Measurements from ENCODE around the gene RASSF7. TPM values are rescaled to one million over a fixed set of nuclear protein-coding genes. Genes with fewer than 3 reads are reported as not detected.

RASSF7 gene
- total and polyA plus RNA-seq, 2 of the 8 experiments (the other 6 are each of a cell fraction or from before 2014, with no cell fraction given): 22.3 to 43.9 TPM

GRCh38 chr11:575996-576768 lies 15.4 kb downstream of the RASSF7 start, which contains the start of gene PHRF1 (continued):
- TF ChIP-seq RAD21 (IDR thresholded peaks at IDR 0.05 in 1 of 2, conservative IDR thresholded peaks at IDR 0.05 in 1 of 2; ENCODE audit: low read depth in 2 of 2, low read length in 2 of 2): no peak; a peak in 1 of 4 replicates
- peak; percentile 69 to 88; a peak in 1 of 4 replicates for TF ChIP-seq SIN3A (conservative IDR thresholded peaks at IDR 0.05 in 1 of 2, IDR thresholded peaks at IDR 0.05 in 1 of 2; ENCODE audit: low read depth in 1 of 2, low read length in 2 of 2)
- TF ChIP-seq ATF2 (IDR thresholded peaks at IDR 0.05; ENCODE audit: low read length): 0 out of 2 replicates have a peak, but pooled peaks have one; percentile 38
- 0 out of 2 replicates have a peak, but pooled peaks have one; percentile 7 for TF ChIP-seq YY1 (IDR thresholded peaks at IDR 0.05; ENCODE audit: low read depth, low read length)
- peak; percentile 81 for TF ChIP-seq PHF8 (conservative IDR thresholded peaks at IDR 0.05; ENCODE audit: low read depth, low read length)
- TF ChIP-seq POLR2AphosphoS5 (IDR thresholded peaks at IDR 0.05; ENCODE audit: low read depth, low read length): peak; percentile 90
- no peak for TF ChIP-seq RNF2 (IDR thresholded peaks at IDR 0.05; ENCODE audit: borderline replicate concordance, low read depth, low read length, missing control alignments, poor library complexity, severe bottlenecking)
- TF ChIP-seq SIX5 (IDR thresholded peaks at IDR 0.05; ENCODE audit: low read depth, low read length): peak; percentile 48
- TF ChIP-seq RFX5 (IDR thresholded peaks at IDR 0.05; ENCODE audit: borderline replicate concordance, low read depth, low read length): no peak
- peak; percentile 83; the same call in 1 of the 2 replicates for TF ChIP-seq SP4 (IDR thresholded peaks at IDR 0.05; ENCODE audit: low read length)
- TF ChIP-seq GTF2F1 (IDR thresholded peaks at IDR 0.05; ENCODE audit: borderline replicate concordance, low read depth, low read length): no peak
